Colon (tissue), 2 donors: Measurements from ENCODE around the gene ATP1A1.

Experiments
- FAIRE-seq: peaks from 2 replicates; lab custom pipeline; 2012; peaks lifted over from hg19 to GRCh38; lab: Jason Lieb, UNC
- donor health status: control.
- donor health status: control.

The ATP1A1 gene

GRCh38 chr1:116391185-116391584 lies 18.1 kb downstream of the ATP1A1 start:
- no peak for FAIRE-seq

- FAIRE-seq: no peak
These were observed 19.8 kb downstream of the ATP1A1 start for GRCh38 chr1:116392717-116393404.

DNA sequence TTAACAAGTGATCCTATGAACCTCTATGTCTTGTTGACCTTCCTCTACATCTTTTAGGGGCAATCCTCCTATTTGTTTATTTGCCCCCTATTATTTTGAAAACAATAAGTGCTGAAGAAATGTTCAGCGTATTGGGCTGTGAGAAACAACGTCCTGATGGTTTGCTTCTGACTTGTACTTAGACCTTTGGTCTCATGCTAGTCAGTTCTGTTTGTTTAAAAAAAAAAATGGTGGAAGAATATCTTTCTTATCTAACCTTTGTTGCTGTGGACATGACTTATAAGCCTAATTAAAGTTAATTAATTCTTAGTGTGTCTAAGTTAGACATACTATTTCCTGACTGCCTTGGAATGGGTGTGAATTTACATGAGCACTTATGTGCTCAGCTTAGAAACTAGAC lies 20.7 kb downstream of the ATP1A1 start:
- no peak for FAIRE-seq

GRCh38 chr1:116394270-116394669 lies 21.2 kb downstream of the ATP1A1 start:
- FAIRE-seq: no peak

DNA sequence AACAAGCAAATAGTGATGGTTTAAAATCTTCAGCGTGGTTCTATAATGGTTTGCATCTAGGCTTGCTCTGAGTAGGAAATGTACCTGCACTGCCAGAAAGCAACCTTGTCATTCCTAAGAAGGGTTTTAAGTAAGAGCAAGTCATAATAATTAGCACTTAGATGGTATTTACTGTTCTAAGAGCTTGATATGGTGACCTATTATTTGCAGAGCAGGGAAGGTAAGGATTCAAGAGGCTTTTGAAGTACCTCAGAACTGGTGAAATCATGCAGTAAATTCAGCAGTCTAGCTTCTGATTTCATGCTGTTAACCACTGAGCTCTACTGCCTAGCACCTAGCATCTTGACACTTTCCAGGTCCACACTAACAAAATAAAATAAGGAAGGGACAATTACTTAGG lies 23.7 kb downstream of the ATP1A1 start:
- FAIRE-seq: no peak

GRCh38 chr1:116397728-116398127 lies 24.7 kb downstream of the ATP1A1 start:
- no peak for FAIRE-seq

DNA sequence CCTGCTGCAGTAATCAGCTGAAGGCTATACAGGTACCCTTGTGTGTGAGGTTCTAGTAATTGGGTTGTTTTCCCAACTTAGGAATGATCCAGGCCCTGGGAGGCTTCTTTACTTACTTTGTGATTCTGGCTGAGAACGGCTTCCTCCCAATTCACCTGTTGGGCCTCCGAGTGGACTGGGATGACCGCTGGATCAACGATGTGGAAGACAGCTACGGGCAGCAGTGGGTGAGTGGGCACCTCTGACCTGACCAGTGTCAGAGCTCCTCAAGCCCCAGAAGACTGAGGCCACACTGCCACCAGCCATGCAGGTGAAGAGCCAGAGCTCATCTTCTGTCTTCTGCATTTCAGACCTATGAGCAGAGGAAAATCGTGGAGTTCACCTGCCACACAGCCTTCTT lies 27.7 kb downstream of the ATP1A1 start:
- FAIRE-seq: no peak

GRCh38 chr1:116401646-116402176 lies 28.7 kb downstream of the ATP1A1 start:
- no peak for FAIRE-seq

DNA sequence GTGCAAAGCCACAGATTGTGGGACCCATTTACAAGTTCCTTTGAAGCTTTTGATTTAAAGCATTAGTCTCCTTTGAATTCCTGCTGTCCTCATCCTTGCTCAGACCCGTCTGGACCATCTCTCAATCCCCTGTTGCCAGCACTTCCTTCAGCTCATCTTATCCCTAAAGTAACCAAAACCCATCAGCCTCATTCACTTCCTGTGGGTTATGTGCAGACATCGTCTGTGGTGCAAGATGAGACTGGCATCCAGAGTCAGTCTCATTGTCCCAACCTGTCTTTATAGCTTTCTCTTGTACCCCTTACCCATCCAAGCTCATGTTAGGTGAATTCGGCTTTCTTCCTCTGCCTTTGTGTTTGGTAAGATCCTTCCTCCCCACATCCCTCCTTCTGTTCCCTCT lies 29.3 kb downstream of the ATP1A1 start:
- FAIRE-seq: no peak

DNA sequence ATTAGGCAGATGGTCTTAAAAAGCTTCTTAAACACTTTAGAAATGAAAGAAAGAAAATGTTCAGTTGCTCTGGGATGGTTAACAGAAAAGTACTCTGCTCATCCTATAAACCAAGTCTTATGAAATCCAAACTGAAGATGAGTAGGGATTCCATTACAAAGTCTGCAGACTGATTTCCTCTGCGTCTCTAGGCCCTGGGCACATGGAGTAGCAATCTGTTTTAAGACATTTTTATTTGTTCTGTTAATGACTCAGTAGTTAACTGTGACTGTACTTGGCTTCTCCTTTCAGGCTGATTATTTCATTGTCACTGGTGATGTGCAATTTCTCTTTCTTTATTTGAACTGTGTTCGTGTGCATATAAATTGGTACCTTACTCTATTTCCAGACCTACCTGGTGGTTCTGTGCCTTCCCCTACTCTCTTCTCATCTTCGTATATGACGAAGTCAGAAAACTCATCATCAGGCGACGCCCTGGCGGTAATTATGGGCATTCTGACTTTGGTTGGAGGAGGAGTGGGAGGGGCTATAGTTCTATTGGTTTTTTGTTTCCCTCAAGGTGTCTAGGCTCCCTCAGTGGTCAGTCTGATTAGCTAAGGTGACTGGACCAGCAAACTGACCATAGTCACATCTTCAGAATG lies 30.6 kb downstream of the ATP1A1 start:
- no peak for FAIRE-seq

- FAIRE-seq: no peak
These were observed 31.7 kb downstream of the ATP1A1 start for GRCh38 chr1:116404699-116405098.

DNA sequence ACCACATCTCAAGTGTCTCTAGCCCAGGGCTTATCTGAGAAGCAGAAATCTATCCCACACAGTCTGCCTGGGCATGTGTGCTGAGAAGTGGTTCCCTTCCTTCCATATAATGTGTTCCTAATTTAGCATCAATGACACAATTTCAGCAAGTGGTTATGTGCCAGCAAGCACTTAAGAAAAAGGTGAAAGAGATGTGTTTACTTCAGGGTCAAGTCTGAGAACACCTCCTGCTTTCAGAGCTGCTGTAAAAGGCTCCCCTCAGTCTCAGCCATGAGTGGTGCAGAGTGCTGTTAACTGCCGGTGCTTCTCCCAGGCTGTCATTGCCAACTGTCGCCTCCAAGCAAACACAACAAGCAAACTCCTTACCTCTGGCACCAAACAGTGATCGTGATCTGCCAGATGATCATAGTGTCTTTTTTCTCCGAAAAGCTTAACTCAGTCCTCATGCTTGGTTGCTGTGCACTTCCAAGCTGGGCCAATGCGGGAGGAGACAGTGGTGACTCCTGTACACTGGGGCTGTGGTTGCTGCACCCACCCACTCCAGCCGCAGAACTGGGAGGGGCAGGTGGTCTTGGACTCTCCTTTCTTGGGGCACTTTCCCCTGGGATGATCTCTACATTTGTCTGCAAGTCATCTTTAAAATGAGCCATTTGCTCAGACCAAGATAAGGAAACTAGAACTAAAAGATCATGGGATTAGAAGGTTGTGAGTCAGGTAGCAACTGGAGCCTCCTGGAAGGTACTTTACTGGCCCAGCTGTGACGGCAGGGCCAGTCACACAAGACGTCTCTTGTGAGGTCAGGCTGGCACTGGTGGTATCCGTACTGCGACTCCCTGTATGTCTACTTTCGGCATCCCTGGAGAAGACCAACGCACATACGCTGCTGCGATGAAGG lies 32.4 kb downstream of the ATP1A1 start:
- no peak for FAIRE-seq

DNA sequence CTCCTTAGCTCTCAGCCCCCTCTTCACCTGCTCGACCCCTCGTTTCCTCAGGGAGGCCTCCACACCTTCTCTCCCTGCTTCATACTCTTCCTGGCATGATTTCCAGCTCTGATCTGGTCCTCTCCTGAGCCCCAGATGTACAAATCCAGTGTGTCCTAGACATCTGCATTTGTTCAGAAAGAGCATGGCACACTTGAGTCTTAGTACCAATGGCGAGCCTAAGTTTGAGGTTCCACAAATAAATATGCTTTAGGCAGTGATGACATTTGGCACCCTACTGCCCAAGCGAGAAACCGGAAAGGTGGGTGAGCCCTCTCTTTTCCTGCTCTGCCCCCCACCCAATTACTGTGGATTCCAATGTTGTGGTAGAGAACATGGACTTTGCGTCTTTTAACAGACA lies 34.0 kb downstream of the ATP1A1 start:
- FAIRE-seq: no peak

DNA sequence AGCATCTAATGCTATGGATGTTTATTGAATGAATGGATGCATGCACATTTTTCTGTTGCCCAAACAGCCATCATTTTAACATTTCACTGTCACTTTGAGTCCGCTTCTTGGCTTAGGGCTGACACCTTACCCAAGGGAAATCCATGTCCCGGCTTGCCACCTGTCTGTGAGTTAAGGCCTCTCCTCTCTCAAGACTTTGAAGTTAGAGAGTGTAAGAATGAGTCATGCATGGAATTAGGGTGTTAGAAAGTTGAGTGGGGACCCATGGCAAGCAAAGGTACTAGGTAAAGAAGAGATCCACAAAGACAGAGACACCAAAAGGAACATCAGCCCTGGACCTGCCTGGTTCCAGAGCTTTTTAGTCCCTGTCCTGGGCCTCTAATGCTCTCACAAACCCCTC lies 35.1 kb downstream of the ATP1A1 start:
- FAIRE-seq: no peak

- FAIRE-seq: no peak
These were observed 36.0 kb downstream of the ATP1A1 start for GRCh38 chr1:116408803-116409720.

- FAIRE-seq: no peak
These were observed 36.7 kb downstream of the ATP1A1 start for GRCh38 chr1:116409751-116410191.

- no peak for FAIRE-seq
These were observed 38.9 kb downstream of the ATP1A1 start for GRCh38 chr1:116411784-116412479.

- no peak for FAIRE-seq
These were observed 39.4 kb downstream of the ATP1A1 start for GRCh38 chr1:116412480-116412798.

DNA sequence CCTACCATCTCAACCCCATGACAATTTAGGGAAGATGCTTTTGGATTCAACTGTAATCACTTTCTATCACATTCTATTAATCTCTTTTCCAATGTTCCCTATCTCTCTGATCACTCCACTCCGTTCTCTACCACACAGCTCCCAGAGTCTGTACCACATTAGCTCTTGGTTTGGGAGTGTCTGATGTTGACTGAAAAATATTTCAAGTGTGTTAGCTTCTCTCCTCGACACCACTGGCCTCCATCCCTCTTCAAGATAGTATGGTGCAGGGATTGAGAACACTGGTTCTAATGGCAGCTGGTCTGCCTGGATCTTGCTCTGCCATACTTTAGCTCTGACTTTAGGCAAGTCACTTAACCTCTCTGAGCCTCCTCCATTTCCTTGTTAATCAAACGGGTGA lies 39.9 kb downstream of the ATP1A1 start:
- no peak for FAIRE-seq

GRCh38 chr1:116413414-116413813 lies 40.4 kb downstream of the ATP1A1 start:
- FAIRE-seq: no peak

DNA sequence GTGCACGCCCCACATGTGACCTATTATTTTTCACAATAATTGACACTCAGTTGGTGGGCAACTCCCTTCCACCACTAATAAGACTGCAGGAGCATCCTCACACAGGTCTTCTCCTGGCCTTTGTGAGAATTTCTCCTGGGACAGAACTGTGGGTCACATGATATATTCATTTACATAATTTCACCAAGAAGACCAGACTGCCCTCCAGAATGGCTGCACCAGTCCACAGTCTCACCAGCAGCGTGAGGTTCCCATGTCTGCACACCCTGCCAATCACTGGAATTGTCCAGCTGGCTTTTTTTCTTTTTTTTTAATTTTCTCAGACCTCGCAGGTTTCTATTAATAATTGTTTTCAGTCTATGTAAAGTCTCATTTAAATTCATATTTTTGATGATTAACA lies 41.3 kb downstream of the ATP1A1 start:
- no peak for FAIRE-seq
